Dendritic cell treated with granulocyte-macrophage colony-stimulating factor and Interleukin-4, amounts not matched to agents 40 ng/mL and 50 ng/mL, for 4 days (primary cell): ENCODE measurements around the gene TRIP13.
"Not testable (repeated sequence)": the region's sequence is repeated elsewhere in the genome, so short reads cannot be mapped to it uniquely, and the experiment has no call there.

Experiments used
- H3K27ac Mint-ChIP-seq: one replicate; pipeline ENCODE4 v1.8.0; 2022; ENCODE audit warnings: mild to moderate bottlenecking, mixed read lengths
- H3K27me3 Mint-ChIP-seq: one replicate; pipeline ENCODE4 v1.8.0; 2022; ENCODE audit warnings: mild to moderate bottlenecking, mixed read lengths
- H3K36me3 Mint-ChIP-seq: one replicate; pipeline ENCODE4 v1.8.0; 2022; ENCODE audit warnings: low read depth, mixed read lengths
- H3K4me1 Mint-ChIP-seq: one replicate; pipeline ENCODE4 v1.8.0; 2022; ENCODE audit warnings: low read depth, mixed read lengths
- H3K4me3 Mint-ChIP-seq: one replicate; pipeline ENCODE4 v1.8.0; 2022; ENCODE audit warnings: mild to moderate bottlenecking, moderate library complexity, mixed read lengths
- H3K9me3 Mint-ChIP-seq: one replicate; pipeline ENCODE4 v1.8.0; 2022; ENCODE audit warnings: mixed read lengths
- intact Hi-C: fragments of 100-400 bp; cut with micrococcal nuclease; formaldehyde crosslinking; loops from one replicate; pipeline ENCODE4 v1.15.0; 2022

TRIP13 gene

DNA sequence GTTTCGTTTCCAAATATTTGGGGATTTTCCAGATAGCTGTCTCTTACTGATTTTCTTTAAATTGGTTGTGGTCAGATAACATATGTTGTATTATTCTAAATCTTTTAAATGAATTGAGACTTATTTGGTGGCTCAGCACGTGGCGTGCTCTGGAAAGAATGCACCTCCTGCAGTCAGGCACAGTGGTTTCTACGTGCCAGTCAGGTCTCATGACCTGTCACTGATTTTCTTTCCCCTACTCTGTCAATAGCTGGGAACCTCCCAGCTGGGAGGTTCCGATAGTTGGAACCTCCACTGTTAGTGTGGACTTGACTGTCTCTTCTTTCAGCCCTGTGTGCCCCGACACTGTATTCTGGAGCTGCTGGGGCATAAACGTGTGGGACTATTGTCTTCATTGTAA lies 27.6 kb downstream of the TRIP13 start:
- Mint-ChIP-seq H3K4me1 (no peaks in the 10 kb centered on the region), H3K4me3 (no peak overlapping the region), H3K27ac (no peak overlapping the region), H3K27me3 (peaks cover 16% of the 10 kb centered on the region), H3K36me3 (no peaks in the 10 kb centered on the region), H3K9me3 (no peaks in the 10 kb centered on the region)
- intact Hi-C loops = loop anchor here (10.0 kb wide), 1 partner anchor 744 kb away; no protein-coding TSS in a partner anchor

- Mint-ChIP-seq H3K27ac (no peak overlapping the region), H3K9me3 (no peaks in the 10 kb centered on the region), H3K27me3 (peaks cover 31% of the 10 kb centered on the region), H3K4me3 (no peak overlapping the region), H3K36me3 (no peaks in the 10 kb centered on the region), H3K4me1 (peaks cover 6% of the 10 kb centered on the region)
- intact Hi-C loops = loop anchor here (2.0 to 10.0 kb wide), 2 partner anchors 253 to 743 kb away; no protein-coding TSS in a partner anchor
Observed at GRCh38 chr5:921456-922435, 29.1 kb downstream of the TRIP13 start.

GRCh38 chr5:922436-923280 lies 30.0 kb downstream of the TRIP13 start:
- Mint-ChIP-seq H3K4me3 (no peak overlapping the region), H3K36me3 (no peaks in the 10 kb centered on the region), H3K4me1 (peaks cover 6% of the 10 kb centered on the region), H3K9me3 (no peaks in the 10 kb centered on the region), H3K27ac (no peak overlapping the region), H3K27me3 (peaks cover 38% of the 10 kb centered on the region)
- intact Hi-C loops = loop anchor here (1.0 to 10.0 kb wide), 3 partner anchors 218 to 742 kb away; no protein-coding TSS in a partner anchor

DNA sequence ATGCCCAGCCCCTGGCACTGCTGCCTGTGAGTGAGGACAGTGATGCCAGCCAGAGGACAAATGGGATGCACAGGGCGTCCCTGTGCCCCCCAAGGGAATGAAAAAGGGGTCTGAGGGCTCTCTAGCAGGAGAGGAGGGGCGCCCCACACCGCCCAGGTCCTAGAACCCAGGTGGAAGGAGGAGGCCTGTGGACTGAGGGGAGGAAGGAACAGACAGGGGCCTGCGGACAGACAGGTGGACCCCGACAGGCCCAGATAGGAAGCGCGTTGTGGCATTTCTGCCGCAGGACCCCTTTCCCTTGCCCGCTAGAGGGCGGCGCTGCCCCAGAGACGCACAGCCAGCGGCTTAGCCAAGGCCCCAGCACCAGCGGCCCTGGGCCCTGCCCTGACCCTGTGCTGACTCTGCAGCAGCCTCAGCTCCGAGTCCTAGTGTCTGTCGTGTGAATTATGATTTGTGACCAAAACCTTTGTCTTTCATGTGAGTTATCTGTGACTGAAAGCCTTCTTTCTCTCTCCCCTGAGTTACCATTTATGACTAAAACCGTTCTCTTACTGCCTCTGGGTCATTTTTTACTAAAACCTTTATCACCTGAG lies 30.7 kb downstream of the TRIP13 start:
- Mint-ChIP-seq H3K36me3 (no peaks in the 10 kb centered on the region), H3K27me3 (peaks cover 45% of the 10 kb centered on the region), H3K4me1 (peaks cover 6% of the 10 kb centered on the region), H3K27ac (no peak overlapping the region), H3K9me3 (no peaks in the 10 kb centered on the region), H3K4me3 (no peak overlapping the region)
- intact Hi-C loops = loop anchor here (1.0 to 10.0 kb wide), 3 partner anchors 217 to 741 kb away; no protein-coding TSS in a partner anchor

DNA sequence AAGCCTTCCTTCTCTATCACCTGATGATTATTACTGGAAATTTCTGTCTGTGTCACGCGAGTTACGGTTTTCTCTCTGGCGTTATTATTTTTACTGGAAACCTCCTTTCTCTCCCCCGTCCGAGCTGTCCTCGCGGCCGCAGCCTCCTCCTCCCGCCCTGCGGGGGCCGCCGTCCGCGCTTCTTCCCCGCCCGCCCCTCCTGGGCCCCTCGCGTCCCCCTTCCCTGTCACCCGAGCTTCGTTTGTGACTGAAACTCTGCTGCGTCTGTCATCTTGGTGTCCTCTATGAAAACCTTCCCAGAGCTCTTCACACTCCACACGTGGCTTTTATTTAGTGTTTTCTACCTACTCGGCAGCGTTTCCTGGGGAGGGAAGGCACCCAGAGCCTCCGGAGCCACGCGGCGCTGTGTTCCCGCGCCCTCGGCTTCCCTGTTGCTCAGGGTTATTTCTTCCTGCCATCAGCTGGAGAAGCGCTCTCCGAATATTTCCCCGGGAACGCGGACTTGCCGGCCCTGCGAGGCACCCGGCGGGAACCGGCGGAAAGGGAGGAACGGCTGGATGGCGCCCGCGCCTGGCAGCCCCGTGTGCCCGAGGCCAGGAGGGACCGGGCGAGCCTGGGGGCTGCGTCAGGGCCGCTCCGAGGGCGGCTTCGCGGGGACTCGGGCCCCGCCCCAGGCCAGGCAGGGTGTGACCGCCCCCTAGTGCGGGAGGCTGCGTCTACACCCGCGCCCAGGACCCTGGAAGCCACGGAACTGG lies 33.9 kb downstream of the TRIP13 start:
- peaks cover 6% of the 10 kb centered on the region for H3K4me1 Mint-ChIP-seq
- no peaks in the 10 kb centered on the region for H3K9me3 Mint-ChIP-seq
- no peak overlapping the region for H3K27ac Mint-ChIP-seq
- peak overlapping the region; percentile 54 for H3K4me3 Mint-ChIP-seq
- H3K36me3 Mint-ChIP-seq = no peaks in the 10 kb centered on the region
- intact Hi-C loops = loop anchor here (10.0 kb wide), 1 partner anchor 738 kb away; no protein-coding TSS in a partner anchor
- peaks cover 45% of the 10 kb centered on the region for H3K27me3 Mint-ChIP-seq

GRCh38 chr5:927172-928015 lies 34.7 kb downstream of the TRIP13 start:
- H3K27me3 Mint-ChIP-seq = peaks cover 45% of the 10 kb centered on the region
- no peak overlapping the region for H3K4me3 Mint-ChIP-seq
- no peaks in the 10 kb centered on the region for H3K9me3 Mint-ChIP-seq
- H3K27ac Mint-ChIP-seq = no peak overlapping the region
- peaks cover 6% of the 10 kb centered on the region for H3K4me1 Mint-ChIP-seq
- intact Hi-C loops = loop anchor here (10.0 kb wide), 1 partner anchor 737 kb away; no protein-coding TSS in a partner anchor
- no peaks in the 10 kb centered on the region for H3K36me3 Mint-ChIP-seq

- intact Hi-C loops = loop anchor here (10.0 kb wide), 1 partner anchor 736 kb away; no protein-coding TSS in a partner anchor
Observed at GRCh38 chr5:929182-929581, 36.5 kb downstream of the TRIP13 start.

DNA sequence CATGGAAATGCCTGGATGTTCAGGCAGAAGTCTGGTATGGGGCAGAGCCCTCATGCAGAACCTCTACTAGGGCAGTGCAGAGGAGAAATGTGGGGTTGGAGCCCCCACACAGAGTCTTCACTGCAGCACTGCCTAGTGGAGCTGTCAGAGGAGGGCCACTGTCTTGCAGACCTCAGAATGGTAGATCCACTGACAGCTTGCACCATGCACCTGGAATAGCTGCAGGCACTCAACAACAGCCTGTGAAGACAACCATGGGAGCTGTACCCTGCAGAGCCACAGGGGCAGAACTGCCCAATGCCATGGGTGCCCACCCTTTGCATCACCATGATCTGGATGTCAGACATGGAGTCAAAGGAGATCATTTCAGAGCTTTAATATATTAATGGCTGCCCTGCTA lies 36.9 kb downstream of the TRIP13 start:
- intact Hi-C loops = loop anchor here (10.0 kb wide), 1 partner anchor 735 kb away; no protein-coding TSS in a partner anchor
- no peak overlapping the region for H3K27ac Mint-ChIP-seq
- H3K27me3 Mint-ChIP-seq = peaks cover 36% of the 10 kb centered on the region
- H3K4me1 Mint-ChIP-seq = peaks cover 6% of the 10 kb centered on the region
- no peak overlapping the region for H3K4me3 Mint-ChIP-seq
- H3K9me3 Mint-ChIP-seq = no peaks in the 10 kb centered on the region
- H3K36me3 Mint-ChIP-seq = no peaks in the 10 kb centered on the region

More at GRCh38 chr5:929182-929581, 36.5 kb downstream of the TRIP13 start:
- not testable (repeated sequence) for H3K27ac Mint-ChIP-seq, H3K4me3 Mint-ChIP-seq, H3K36me3 Mint-ChIP-seq, H3K9me3 Mint-ChIP-seq, H3K4me1 Mint-ChIP-seq
- H3K27me3 Mint-ChIP-seq = peaks cover 38% of the 10 kb centered on the region

DNA sequence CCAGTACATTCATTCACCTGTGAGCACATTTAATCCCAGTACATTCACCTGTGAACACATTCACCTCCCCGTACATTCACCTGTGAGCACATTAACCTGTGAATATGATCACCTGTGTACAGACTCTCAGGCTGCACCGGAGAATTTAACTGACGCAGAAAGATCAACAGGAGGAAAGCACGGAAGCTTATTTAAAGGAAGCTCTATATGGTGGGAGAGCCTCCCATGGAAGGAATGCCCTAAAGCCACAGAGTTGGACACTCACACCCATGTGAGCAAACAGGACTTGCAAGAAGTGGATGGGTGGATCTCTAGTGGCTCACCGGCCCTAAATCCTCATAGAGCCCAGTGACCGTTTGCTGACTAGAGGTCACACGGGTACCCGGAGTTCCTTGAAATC lies 38.2 kb downstream of the TRIP13 start:
- peaks cover 23% of the 10 kb centered on the region for H3K27me3 Mint-ChIP-seq
- intact Hi-C loops = no loop called here
- peaks cover 8% of the 10 kb centered on the region for H3K9me3 Mint-ChIP-seq
- H3K36me3 Mint-ChIP-seq = no peaks in the 10 kb centered on the region
- H3K4me3 Mint-ChIP-seq = no peak overlapping the region
- no peak overlapping the region for H3K27ac Mint-ChIP-seq
- H3K4me1 Mint-ChIP-seq = peaks cover 6% of the 10 kb centered on the region

GRCh38 chr5:931570-932145 lies 39.0 kb downstream of the TRIP13 start:
- Mint-ChIP-seq H3K4me1 (peaks cover 2% of the 10 kb centered on the region), H3K4me3 (no peak overlapping the region), H3K36me3 (no peaks in the 10 kb centered on the region), H3K27me3 (peaks cover 15% of the 10 kb centered on the region), H3K27ac (no peak overlapping the region), H3K9me3 (peaks cover 8% of the 10 kb centered on the region)
- intact Hi-C loops = no loop called here

DNA sequence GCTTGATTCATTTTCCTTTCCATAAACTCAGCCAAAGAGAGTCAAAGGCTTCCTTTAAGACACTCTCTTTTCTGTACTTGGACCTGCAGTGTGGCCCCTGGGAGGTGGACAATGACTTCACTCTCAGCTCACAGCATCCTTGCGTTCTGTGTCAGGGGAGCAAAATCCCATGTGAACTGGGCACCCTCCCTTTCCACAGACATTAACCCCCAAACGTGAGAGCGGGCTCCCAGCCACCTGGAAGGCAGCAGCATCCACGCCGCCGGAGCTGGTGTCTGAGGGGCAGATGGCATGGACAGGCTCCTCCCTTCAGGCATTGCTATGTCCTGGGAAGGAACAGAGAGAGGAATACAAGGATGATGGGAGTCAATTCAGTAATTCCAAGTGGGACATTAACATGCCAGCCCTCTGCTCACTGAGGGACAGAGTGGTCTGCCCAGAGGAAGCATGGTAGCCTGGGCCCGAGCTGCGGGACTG lies 39.5 kb downstream of the TRIP13 start:
- Mint-ChIP-seq H3K9me3 (peaks cover 8% of the 10 kb centered on the region), H3K36me3 (no peaks in the 10 kb centered on the region), H3K27me3 (peaks cover 11% of the 10 kb centered on the region), H3K4me1 (no peaks in the 10 kb centered on the region), H3K4me3 (no peak overlapping the region), H3K27ac (no peak overlapping the region)
- intact Hi-C loops = no loop called here
